ENCODE data around the gene CACHD1. TPM values are rescaled to one million over a fixed set of nuclear protein-coding genes. Genes with fewer than 3 reads are reported as not detected.

Gene CACHD1
- total and polyA plus RNA-seq, 7 donors = 1.1 to 5.8 (median 2.1) TPM

DNA sequence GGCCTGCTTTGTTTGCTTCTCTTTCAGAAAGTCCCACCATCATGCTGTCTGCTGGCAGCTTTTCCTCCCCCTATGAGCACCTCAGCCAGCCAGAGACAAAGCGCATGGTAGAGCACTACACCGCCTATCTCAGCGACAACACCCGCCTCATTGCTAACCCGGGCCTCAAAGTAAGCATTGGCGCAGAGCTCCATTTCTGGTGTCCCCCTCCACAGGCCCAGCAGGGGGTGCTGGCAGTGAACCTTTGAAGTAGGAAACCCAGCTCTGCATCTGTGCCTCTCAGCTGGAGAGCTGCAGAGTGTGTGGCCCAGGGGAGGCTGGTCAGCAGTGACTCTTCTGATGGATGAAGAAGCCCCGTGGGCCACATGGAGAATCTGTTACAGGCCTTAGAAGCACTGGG lies 193.7 kb downstream of the CACHD1 start:
- H3K9me3 ChIP-seq = no peaks in the 10 kb centered on the region
- no peak overlapping the region for H3K27ac ChIP-seq
- intact Hi-C loops (cut with DNase I) = no loop called here
- TF ChIP-seq, protein P1, sequence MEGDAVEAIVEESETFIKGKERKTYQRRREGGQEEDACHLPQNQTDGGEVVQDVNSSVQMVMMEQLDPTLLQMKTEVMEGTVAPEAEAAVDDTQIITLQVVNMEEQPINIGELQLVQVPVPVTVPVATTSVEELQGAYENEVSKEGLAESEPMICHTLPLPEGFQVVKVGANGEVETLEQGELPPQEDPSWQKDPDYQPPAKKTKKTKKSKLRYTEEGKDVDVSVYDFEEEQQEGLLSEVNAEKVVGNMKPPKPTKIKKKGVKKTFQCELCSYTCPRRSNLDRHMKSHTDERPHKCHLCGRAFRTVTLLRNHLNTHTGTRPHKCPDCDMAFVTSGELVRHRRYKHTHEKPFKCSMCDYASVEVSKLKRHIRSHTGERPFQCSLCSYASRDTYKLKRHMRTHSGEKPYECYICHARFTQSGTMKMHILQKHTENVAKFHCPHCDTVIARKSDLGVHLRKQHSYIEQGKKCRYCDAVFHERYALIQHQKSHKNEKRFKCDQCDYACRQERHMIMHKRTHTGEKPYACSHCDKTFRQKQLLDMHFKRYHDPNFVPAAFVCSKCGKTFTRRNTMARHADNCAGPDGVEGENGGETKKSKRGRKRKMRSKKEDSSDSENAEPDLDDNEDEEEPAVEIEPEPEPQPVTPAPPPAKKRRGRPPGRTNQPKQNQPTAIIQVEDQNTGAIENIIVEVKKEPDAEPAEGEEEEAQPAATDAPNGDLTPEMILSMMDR (IDR thresholded peaks at IDR 0.05) = no peak
- H3K4me1 ChIP-seq = no peaks in the 10 kb centered on the region
- ATAC-seq = no peak
- WGBS, 3 donors = 83 to 85% (median 84%) methylated on average over 7 of the region's 7 CpGs
- peaks cover 0 to 17% of the 10 kb centered on the region in 2 donors for H3K36me3 ChIP-seq (ENCODE audit: insufficient read depth in 1 of 2, low read depth in 1 of 2)
- DNase-seq = no peak
- H3K27me3 ChIP-seq (ENCODE audit: insufficient read depth in 3 of 3, low read length in 2 of 3) = no peaks in the 10 kb centered on the region
- no peak overlapping the region for H3K4me3 ChIP-seq

DNA sequence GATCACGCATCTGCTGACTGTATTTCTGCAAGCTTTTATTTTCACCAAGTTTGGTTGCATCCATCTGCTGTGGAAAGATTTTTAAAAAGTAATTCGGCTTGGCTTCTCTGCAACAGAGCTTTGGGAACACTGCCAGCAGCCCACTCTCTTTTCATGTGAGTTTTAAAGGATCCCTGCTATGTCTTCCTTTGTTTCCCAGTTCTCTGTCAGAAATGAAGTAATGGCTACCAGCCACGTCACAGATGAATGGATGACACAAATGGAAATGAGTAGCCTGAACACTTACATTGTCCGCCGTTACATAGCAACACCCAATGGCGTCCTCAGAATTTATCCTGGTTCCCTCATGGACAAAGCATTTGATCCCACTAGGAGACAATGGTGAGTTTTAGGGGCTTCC lies 194.4 kb downstream of the CACHD1 start:
- Histone ChIP-seq H3K36me3 (ENCODE audit: insufficient read depth in 1 of 2, low read depth in 1 of 2) (peaks cover 0 to 13% of the 10 kb centered on the region in 2 donors), H3K4me3 (no peak overlapping the region), H3K27ac (no peak overlapping the region), H3K9me3 (no peaks in the 10 kb centered on the region), H3K4me1 (peaks cover 4% of the 10 kb centered on the region), H3K27me3 (ENCODE audit: insufficient read depth in 3 of 3, low read length in 2 of 3) (no peaks in the 10 kb centered on the region)
- no peak for ATAC-seq
- no peak for DNase-seq
- WGBS, 3 donors = 82 to 87% (median 85%) methylated on average over 6 of the region's 6 CpGs
- intact Hi-C loops (cut with DNase I) = no loop called here
- TF ChIP-seq, protein P1 (IDR thresholded peaks at IDR 0.05) = no peak

DNA sequence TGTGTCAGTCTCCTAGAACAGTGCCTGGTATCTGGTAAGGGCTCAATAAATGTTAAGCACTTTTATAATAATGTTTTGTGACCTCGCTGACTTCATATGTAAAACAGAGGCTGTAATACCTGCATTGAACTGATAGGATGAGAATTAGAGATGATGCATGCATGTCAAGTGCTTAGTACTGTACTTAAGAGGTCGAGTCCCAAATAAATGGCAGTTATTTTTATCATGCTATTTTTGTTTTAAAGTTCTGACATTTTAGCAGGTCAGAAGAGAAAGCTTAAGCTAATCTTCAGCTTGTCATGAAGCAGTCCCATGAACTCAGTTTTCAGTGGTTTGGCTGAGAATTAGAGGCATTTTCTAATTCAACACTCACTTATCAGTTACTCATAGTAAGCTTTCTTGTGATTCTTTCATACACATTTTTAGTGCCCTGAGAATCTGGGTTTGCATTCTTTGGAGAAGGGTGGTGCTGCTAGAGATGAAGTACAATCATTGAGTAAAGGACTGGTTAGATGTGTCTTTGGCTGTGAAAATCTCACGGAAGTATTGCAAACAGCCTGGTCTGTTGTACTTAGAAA lies 199.3 kb downstream of the CACHD1 start:
- no peak for DNase-seq
- no peak overlapping the region for H3K4me3 ChIP-seq
- peaks cover 0 to 20% of the 10 kb centered on the region in 2 donors for H3K36me3 ChIP-seq (ENCODE audit: insufficient read depth in 1 of 2, low read depth in 1 of 2)
- intact Hi-C loops (cut with DNase I) = loop anchor here in 1 of 2 donors (5.0 kb wide), 1 partner anchor 692 kb away; no protein-coding TSS in a partner anchor
- no peak for ATAC-seq
- no peak overlapping the region for H3K27ac ChIP-seq
- 69 to 83% (median 71%) methylated on average over 3 of the region's 3 CpGs for WGBS, 3 donors
- TF ChIP-seq, protein P1 (IDR thresholded peaks at IDR 0.05) = no peak
- no peaks in the 10 kb centered on the region for H3K9me3 ChIP-seq
- no peaks in the 10 kb centered on the region for H3K27me3 ChIP-seq (ENCODE audit: insufficient read depth in 3 of 3, low read length in 2 of 3)
- peaks cover 4% of the 10 kb centered on the region for H3K4me1 ChIP-seq

DNA sequence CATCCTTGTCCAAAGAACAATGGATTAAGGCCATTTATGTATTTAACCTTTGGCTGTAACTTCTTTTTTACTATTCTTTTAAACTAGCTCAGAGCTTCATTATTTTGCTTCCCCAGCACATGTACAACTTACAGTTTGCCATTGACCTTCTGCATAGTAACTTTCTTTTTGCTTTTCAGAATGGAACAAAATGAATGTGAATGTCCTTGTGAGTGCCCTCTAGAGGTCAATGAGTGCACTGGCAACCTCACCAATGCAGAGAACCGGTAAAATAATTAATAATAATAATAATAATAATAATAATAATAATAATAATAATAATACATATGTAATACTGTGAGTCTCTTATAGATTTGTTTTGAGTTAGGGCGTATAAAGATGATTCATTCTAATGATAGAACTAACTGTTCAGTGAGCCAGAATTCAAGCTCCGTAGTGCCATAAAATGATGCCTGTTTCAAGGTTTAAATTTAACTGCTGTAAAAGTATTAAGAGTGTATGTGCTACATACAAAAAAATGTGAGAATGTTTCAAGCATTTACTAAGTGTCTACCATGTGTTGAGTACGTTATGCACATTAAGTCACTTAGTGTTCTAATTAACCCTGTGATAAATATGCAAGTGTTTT lies 205.9 kb downstream of the CACHD1 start:
- TF ChIP-seq, protein P1 (IDR thresholded peaks at IDR 0.05) = peak; percentile 69
- Histone ChIP-seq H3K36me3 (ENCODE audit: insufficient read depth in 1 of 2, low read depth in 1 of 2) (peaks cover 0 to 31% of the 10 kb centered on the region in 2 donors), H3K4me1 (no peaks in the 10 kb centered on the region), H3K9me3 (no peaks in the 10 kb centered on the region), H3K4me3 (no peak overlapping the region), H3K27ac (no peak overlapping the region), H3K27me3 (ENCODE audit: insufficient read depth in 3 of 3, low read length in 2 of 3) (no peaks in the 10 kb centered on the region)
- DNase-seq = no peak
- 69 to 74% (median 72%) methylated on average over 4 of the region's 4 CpGs for WGBS, 3 donors
- intact Hi-C loops (cut with DNase I) = loop anchor here (5.0 kb wide), 2 partner anchors 204 to 409 kb away; partner anchors contain the start of gene CACHD1 (in 2 of the 2)
- ATAC-seq = no peak
